ENCODE data around the gene MYO1G. TPM values are rescaled to one million over a fixed set of nuclear protein-coding genes. Genes with fewer than 3 reads are reported as not detected.

Gene MYO1G
- total RNA-seq, 2 experiments from 2014 or later: 369 to 376 TPM

- DNase-seq (peak; percentile 9), ATAC-seq (no peak)
- Mint-ChIP-seq H3K9me3 (ENCODE audit: low read depth) (no peaks in the 10 kb centered on the region), H3K27me3 (no peaks in the 10 kb centered on the region), H3K4me1 (peaks cover 54% of the 10 kb centered on the region), H3K4me3 (peak overlapping the region; percentile 99), H3K27ac (peak overlapping the region; percentile 63), H3K36me3 (ENCODE audit: low read depth) (peaks cover 91% of the 10 kb centered on the region)
- ChIA-PET POLR2A (interaction anchor here (1.0 to 3.2 kb wide), 6 partner anchors 9 to 161 kb away, joined by 3 to 33 read pairs (median 12); partner anchors contain the start of gene CCM2), CTCF (interaction anchor here (0.6 to 4.2 kb wide), 13 partner anchors 8 to 161 kb away, joined by 3 to 115 read pairs (median 7); partner anchors contain the start of gene TBRG4)
- intact Hi-C loops (cut with DNase I, micrococcal nuclease): no loop called here
Observed at GRCh38 chr7:44974549-44974948, 4.3 kb downstream of the MYO1G start.

GRCh38 chr7:44973610-44974401 lies 5.0 kb downstream of the MYO1G start:
- Mint-ChIP-seq H3K36me3 (ENCODE audit: low read depth) (peaks cover 93% of the 10 kb centered on the region), H3K4me3 (no peak overlapping the region), H3K27me3 (no peaks in the 10 kb centered on the region), H3K27ac (peak overlapping the region; percentile 42), H3K4me1 (peaks cover 49% of the 10 kb centered on the region), H3K9me3 (ENCODE audit: low read depth) (no peaks in the 10 kb centered on the region)
- ATAC-seq (no peak), DNase-seq (peak; percentile 74)
- CTCF ChIA-PET: interaction anchor here (0.6 to 4.2 kb wide), 27 partner anchors 9 to 257 kb away, joined by 3 to 115 read pairs (median 5); partner anchors contain the start of genes H2AZ2 and TBRG4
- POLR2A ChIA-PET: interaction anchor here (0.9 to 3.2 kb wide), 8 partner anchors 10 to 175 kb away, joined by 3 to 33 read pairs (median 10); partner anchors contain the start of gene CCM2
- intact Hi-C loops (cut with DNase I, micrococcal nuclease): loop anchor here in 1 of 2 experiments (1.0 kb wide), 1 partner anchor 161 kb away; no protein-coding TSS in a partner anchor

DNA sequence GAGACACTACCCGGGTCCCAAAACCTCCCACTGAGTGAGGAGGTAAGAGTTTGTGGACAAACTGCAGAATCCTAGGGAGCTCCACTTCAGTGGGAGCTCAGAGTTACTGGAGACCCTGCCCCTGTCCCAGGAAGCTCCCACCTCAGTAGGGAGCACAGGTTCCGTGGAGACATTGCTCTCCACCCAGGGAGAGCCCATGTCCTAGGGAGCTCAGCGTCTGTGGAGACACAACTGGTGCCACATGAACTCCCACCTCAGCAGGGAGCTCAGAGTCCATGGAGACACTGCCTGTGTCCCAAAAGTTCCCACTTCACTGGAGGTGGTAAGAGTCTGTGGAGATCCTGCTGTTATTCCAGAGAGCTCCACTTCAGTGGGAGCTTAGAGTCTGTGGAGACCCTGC lies 6.3 kb downstream of the MYO1G start:
- Mint-ChIP-seq H3K36me3 (ENCODE audit: low read depth) (peaks cover 92% of the 10 kb centered on the region), H3K4me1 (peaks cover 49% of the 10 kb centered on the region), H3K27me3 (no peaks in the 10 kb centered on the region), H3K4me3 (no peak overlapping the region), H3K9me3 (ENCODE audit: low read depth) (no peaks in the 10 kb centered on the region), H3K27ac (peak overlapping the region; percentile 72)
- no peak for DNase-seq
- ChIA-PET POLR2A (interaction anchor here (0.6 to 3.2 kb wide), 9 partner anchors 8 to 731 kb away, joined by 3 to 33 read pairs (median 6); partner anchors contain the start of gene CCM2), CTCF (interaction anchor here (0.7 to 4.2 kb wide), 12 partner anchors 8 to 204 kb away, joined by 3 to 115 read pairs (median 6); partner anchors contain the start of genes H2AZ2 and TBRG4)
- intact Hi-C loops (cut with DNase I, micrococcal nuclease): no loop called here
- ATAC-seq: no peak

DNA sequence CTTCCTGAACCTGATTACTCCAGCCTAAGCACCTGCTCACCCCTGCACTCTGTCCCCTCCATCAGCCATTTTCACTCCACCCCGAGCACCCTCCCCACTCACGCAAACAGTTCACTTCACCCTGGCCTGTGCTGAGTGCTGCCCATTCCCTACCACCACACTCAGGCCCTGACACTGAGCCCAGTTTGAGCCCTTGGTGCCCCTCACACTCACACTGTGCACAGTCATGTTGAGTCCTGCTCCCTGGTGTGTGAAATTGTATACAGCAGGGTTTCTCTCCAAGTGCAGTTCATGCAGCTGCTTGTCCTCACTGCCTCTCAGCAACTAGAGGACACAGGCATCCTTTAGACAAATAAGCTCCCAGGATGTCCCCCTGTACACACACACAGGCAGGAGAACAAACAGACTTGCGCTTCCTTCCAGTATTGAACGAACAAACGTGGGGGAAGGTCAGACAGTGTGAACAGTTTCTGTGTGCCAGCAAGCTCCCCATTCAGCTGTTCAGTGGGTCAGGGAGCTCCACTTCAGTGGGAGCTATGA lies 6.8 kb downstream of the MYO1G start:
- no peaks in the 10 kb centered on the region for H3K27me3 Mint-ChIP-seq
- H3K4me3 Mint-ChIP-seq: no peak overlapping the region
- peak; percentile 8 for DNase-seq
- H3K36me3 Mint-ChIP-seq (ENCODE audit: low read depth): peaks cover 91% of the 10 kb centered on the region
- CTCF ChIA-PET: interaction anchor here (1.3 to 4.2 kb wide), 6 partner anchors 29 to 203 kb away, joined by 3 to 115 read pairs (median 18); partner anchors contain the start of genes H2AZ2 and TBRG4
- H3K9me3 Mint-ChIP-seq (ENCODE audit: low read depth): no peaks in the 10 kb centered on the region
- ATAC-seq: no peak
- intact Hi-C loops (cut with DNase I, micrococcal nuclease): no loop called here
- POLR2A ChIA-PET: interaction anchor here (2.2 to 3.2 kb wide), 3 partner anchors 8 to 29 kb away, joined by 6 to 33 read pairs (median 11); partner anchors contain the start of gene CCM2
- H3K27ac Mint-ChIP-seq: peak overlapping the region; percentile 72
- peaks cover 45% of the 10 kb centered on the region for H3K4me1 Mint-ChIP-seq

DNA sequence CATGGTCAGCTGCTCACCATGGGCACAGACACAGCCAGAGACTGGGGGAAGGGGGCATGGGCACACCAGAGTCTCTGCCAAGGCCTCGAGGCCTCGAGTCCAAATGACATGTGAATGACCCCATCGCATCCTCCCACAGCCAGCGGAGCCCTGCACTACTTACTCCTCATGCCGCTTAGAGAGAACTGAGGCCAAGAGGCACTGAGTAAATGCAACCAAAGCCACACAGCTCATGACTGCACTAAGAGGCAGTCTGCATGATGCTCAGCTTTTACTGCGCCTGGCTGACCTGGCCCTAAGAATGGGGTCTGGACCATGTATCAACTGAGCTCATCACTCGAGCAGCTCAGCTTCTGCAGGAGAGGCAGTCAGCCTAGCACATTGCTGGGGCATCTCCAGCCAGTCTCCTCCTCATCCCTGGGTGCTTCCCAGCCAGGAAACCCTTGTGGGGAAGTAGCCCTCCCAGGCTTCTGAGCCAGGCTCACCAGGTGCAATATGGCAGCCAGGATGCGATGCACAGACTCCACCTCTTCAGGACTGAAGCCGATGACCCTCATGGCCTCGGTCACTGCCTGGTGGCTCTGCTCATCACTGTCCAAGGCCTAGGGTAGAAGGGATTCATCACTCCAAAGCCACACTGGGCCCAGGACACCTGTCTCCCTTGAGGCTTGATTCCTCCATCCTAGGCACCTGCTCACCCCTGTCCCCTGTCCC lies 7.5 kb downstream of the MYO1G start:
- H3K4me1 Mint-ChIP-seq: peaks cover 40% of the 10 kb centered on the region
- CTCF ChIA-PET: interaction anchor here (4.2 kb wide), 1 partner anchor 164 kb away, joined by 115 read pairs; no protein-coding TSS in a partner anchor
- POLR2A ChIA-PET: interaction anchor here (0.6 kb wide), 1 partner anchor 30 kb away, joined by 3 read pairs; no protein-coding TSS in a partner anchor
- intact Hi-C loops (cut with DNase I, micrococcal nuclease): no loop called here
- ATAC-seq: no peak
- DNase-seq: peak; percentile 9
- H3K27ac Mint-ChIP-seq: peak overlapping the region; percentile 53
- H3K9me3 Mint-ChIP-seq (ENCODE audit: low read depth): no peaks in the 10 kb centered on the region
- peaks cover 87% of the 10 kb centered on the region for H3K36me3 Mint-ChIP-seq (ENCODE audit: low read depth)
- H3K4me3 Mint-ChIP-seq: no peak overlapping the region
- no peaks in the 10 kb centered on the region for H3K27me3 Mint-ChIP-seq

DNA sequence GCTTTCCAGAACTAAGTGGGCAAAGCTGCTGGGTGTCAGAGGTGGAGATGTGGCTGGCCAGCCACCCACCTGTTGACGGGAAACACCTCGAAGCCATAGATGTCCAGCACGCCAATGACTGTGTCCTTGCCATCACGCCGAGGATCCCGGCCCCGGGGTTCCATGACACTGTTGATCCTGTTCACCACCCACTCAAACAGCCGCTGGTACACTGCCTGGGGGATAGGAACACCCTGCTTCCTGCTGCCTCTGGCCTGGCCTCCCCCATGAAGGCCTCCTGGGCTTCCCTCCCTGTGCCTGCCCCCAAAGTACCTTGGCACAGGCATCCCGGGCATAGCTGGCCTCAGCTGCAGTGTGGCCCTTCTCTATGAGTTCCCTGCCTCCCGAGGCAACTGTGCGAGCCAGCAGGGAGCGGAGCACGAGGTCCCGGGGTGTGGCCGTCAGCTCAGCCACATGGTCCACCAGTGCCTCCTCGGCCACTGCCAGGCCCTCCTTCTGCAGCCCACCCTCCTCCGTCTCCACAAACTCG lies 8.2 kb downstream of the MYO1G start:
- DNase-seq (peak; percentile 16), ATAC-seq (no peak)
- H3K36me3 Mint-ChIP-seq (ENCODE audit: low read depth): peaks cover 87% of the 10 kb centered on the region
- peaks cover 34% of the 10 kb centered on the region for H3K4me1 Mint-ChIP-seq
- ChIA-PET CTCF (interaction anchor here (0.9 kb wide), 1 partner anchor 164 kb away, joined by 3 read pairs; no protein-coding TSS in a partner anchor), POLR2A (interaction anchor here (0.6 kb wide), 1 partner anchor 30 kb away, joined by 3 read pairs; no protein-coding TSS in a partner anchor)
- no peak overlapping the region for H3K27ac Mint-ChIP-seq
- no peak overlapping the region for H3K4me3 Mint-ChIP-seq
- no peaks in the 10 kb centered on the region for H3K27me3 Mint-ChIP-seq
- intact Hi-C loops (cut with DNase I, micrococcal nuclease): no loop called here
- no peaks in the 10 kb centered on the region for H3K9me3 Mint-ChIP-seq (ENCODE audit: low read depth)

GRCh38 chr7:44969701-44970522 lies 8.9 kb downstream of the MYO1G start:
- peak; percentile 15 for DNase-seq
- POLR2A ChIA-PET: interaction anchor here (0.9 kb wide), 1 partner anchor 140 kb away, joined by 5 read pairs; no protein-coding TSS in a partner anchor
- peaks cover 30% of the 10 kb centered on the region for H3K4me1 Mint-ChIP-seq
- H3K9me3 Mint-ChIP-seq (ENCODE audit: low read depth): no peaks in the 10 kb centered on the region
- H3K36me3 Mint-ChIP-seq (ENCODE audit: low read depth): peaks cover 87% of the 10 kb centered on the region
- intact Hi-C loops (cut with DNase I, micrococcal nuclease): no loop called here
- H3K4me3 Mint-ChIP-seq: no peak overlapping the region
- H3K27ac Mint-ChIP-seq: no peak overlapping the region
- CTCF ChIA-PET: interaction anchor here (0.6 to 0.9 kb wide), 2 partner anchors 42 to 165 kb away, joined by 3 read pairs; no protein-coding TSS in a partner anchor
- no peak for ATAC-seq
- no peaks in the 10 kb centered on the region for H3K27me3 Mint-ChIP-seq

GRCh38 chr7:44969049-44969700 lies 9.6 kb downstream of the MYO1G start:
- no peak overlapping the region for H3K4me3 Mint-ChIP-seq
- intact Hi-C loops (cut with DNase I, micrococcal nuclease): no loop called here
- ATAC-seq (no peak), DNase-seq (peak; percentile 6)
- peaks cover 89% of the 10 kb centered on the region for H3K36me3 Mint-ChIP-seq (ENCODE audit: low read depth)
- CTCF ChIA-PET: interaction anchor here (0.6 kb wide), 1 partner anchor 43 kb away, joined by 3 read pairs; no protein-coding TSS in a partner anchor
- no peak overlapping the region for H3K27ac Mint-ChIP-seq
- H3K27me3 Mint-ChIP-seq: no peaks in the 10 kb centered on the region
- peaks cover 23% of the 10 kb centered on the region for H3K4me1 Mint-ChIP-seq
- POLR2A ChIA-PET: interaction anchor here (0.9 kb wide), 1 partner anchor 141 kb away, joined by 5 read pairs; no protein-coding TSS in a partner anchor
- H3K9me3 Mint-ChIP-seq (ENCODE audit: low read depth): no peaks in the 10 kb centered on the region

- ATAC-seq: no peak
- intact Hi-C loops (cut with DNase I, micrococcal nuclease): no loop called here
- ChIA-PET CTCF (no interaction called here), POLR2A (no interaction called here)
- peak; percentile 14 for DNase-seq
- Mint-ChIP-seq H3K9me3 (ENCODE audit: low read depth) (no peaks in the 10 kb centered on the region), H3K4me3 (no peak overlapping the region), H3K4me1 (peaks cover 10% of the 10 kb centered on the region), H3K36me3 (ENCODE audit: low read depth) (peaks cover 87% of the 10 kb centered on the region), H3K27ac (peak overlapping the region; percentile 61), H3K27me3 (no peaks in the 10 kb centered on the region)
Observed at GRCh38 chr7:44967571-44968446, 11.0 kb downstream of the MYO1G start.

Data from activated CD4-positive, alpha-beta T cell treated with anti-CD3 and anti-CD28 coated beads for 36 hours (primary cell).